Measurements from ENCODE around the gene DENND1C.
"Not testable (repeated sequence)": the region's sequence is repeated elsewhere in the genome, so short reads cannot be mapped to it uniquely, and the experiment has no call there.

The DENND1C gene

GRCh38 chr19:6451583-6452222 lies 29.9 kb downstream of the DENND1C start:
- no peak for DNase-seq

GRCh38 chr19:6450166-6450565 lies 31.4 kb downstream of the DENND1C start:
- no peak for DNase-seq

- no peak for DNase-seq
These were observed 33.5 kb downstream of the DENND1C start for GRCh38 chr19:6448045-6448444.

- no peak for DNase-seq
These were observed 35.1 kb downstream of the DENND1C start for GRCh38 chr19:6446452-6446851.

GRCh38 chr19:6443986-6444385 lies 37.6 kb downstream of the DENND1C start:
- no peak for DNase-seq

- DNase-seq, result no peak
These were observed 39.4 kb downstream of the DENND1C start for GRCh38 chr19:6442087-6442688.

DNA sequence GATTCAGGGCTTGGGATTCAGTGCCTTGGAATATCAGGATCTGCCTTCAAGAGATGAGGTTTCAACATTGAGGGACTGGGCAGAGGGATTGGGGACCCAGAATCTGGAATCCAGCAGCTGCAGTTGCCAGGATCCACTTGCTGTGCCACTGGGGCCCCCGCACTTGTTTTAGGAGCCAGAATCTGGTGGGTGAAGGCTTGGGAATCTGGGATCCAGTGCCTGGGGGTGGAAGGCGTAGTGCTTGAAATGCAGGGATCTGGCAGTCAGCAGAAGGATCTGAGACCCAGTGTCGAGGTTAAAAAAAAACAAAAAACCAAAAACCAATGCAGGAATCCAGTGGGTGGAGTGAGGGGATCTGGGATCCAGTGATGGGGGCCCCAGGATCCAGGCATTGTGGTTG lies 40.7 kb downstream of the DENND1C start:
- DNase-seq, result no peak

- DNase-seq, result no peak
These were observed 41.8 kb downstream of the DENND1C start for GRCh38 chr19:6439743-6440142.

GRCh38 chr19:6433663-6434062 lies 47.9 kb downstream of the DENND1C start, which contains the start of gene SLC25A41:
SLC25A41 (minus strand) TSS chr19:6433763; CDS start chr19:6433693, 70 bp downstream.
- no peak for DNase-seq

DNA sequence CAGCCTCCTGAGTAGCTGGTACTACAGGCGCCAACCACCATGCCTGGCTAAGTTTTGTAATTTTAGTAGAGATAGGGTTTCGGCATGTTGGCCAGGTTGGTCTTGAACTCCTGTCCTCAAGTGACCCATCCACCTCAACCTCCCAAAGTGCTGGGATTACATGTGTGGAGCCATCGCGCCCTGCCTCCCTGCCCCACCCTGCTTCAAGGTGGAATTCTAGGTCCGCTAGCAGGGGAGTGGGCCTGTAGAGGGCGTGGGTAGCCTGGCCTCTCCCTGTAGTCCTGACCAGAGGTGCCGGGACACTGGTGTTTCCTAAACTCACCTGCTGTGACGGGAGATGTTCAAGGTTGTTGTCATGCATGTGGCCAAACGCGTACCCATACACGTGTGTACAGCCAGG lies 48.4 kb downstream of the DENND1C start:
- no peak for DNase-seq

- DNase-seq, result no peak
These were observed 49.7 kb downstream of the DENND1C start for GRCh38 chr19:6431891-6432290.

DNA sequence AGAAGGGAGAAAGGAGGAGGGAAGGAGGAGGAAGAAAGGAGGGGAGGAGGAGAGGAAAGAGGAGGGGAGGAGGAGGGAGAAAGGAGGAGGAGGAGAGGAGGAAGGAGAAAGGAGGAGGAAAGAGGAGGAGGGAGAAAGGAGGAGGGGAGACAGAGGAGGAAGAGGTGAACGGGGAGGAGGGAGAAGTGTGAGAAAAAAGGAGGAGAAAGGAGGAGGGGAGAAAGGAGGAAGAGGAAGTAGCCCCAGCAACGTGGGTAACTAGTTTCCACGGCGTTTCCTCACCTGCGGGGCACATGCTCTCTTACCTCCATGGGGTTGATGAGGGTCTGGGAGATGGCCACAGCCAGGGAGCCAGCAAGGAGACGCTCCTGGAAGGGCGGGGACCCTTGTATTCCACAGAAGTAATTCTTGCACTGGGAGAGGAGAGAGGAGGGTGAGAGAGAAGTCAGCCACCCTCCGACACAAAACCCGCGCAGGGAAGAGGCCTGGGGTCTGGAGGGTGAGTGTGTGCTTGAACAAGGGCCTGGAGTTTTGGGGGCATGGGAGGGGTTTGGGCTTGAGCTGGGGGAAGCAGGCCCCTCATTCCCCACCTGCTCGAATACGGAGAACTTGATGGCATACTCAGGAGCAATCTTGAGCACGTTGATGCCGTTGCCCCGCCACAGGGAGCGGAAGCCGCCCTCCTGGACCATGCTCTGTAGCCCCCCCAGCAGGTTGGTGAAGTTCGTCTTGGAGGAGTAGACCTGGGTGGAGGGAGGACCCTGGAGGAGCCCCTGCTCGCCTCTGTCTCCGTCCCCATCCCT lies 52.0 kb downstream of the DENND1C start:
- no peak for DNase-seq

DNA sequence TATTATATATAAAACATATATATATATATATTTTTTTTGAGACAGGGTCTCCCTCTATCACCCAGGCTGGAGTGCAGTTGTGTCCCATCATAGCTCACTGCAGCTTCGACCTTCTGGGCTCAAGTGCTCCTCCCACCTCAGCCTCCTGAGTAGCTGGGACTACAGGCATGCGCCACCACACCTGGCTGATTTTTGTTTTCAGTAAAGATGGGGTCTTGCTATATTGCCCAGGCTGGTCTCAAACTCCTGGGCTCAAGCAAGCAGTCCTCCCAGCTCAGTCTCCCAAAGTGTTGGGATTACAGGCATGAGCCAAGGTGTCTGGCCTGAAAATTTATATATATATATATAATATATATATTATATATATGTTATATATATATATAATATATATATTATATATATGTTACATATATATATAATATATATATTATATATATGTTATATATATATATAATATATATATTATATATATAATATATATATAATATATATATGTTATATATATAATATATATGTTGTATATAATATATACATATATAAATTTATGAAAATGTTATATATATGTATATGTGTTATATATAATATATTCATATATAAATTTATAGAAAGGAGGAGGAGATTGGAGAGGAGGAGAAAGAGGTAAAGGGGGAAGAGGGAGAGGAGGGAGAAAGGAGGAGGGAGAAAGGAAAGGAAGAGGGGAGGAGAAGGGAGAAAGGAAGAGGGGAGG lies 52.7 kb downstream of the DENND1C start:
- DNase-seq, result not testable (repeated sequence)

DNA sequence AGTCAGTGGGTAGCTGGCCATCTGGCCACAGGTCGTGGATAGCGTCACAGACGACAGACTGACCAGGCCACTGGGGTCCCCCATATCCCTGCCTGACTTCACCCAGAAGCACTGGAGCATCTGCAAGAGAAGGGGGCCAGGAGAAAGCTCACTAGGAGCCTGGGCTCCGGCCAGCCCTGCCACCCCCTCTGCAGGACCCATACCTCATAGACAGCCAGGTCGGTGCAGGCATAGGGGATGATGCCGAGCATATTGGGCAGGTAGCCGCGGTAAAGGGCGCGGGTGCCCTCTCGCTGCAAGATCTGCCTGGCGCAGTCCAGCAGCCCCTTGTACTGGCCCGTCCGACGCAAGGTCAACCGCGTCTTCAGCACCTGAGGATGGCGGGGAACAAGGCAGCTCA lies 54.5 kb downstream of the DENND1C start:
- no peak for DNase-seq

GRCh38 chr19:6425732-6426620 lies 55.6 kb downstream of the DENND1C start:
- DNase-seq, result peak; percentile 51

DNA sequence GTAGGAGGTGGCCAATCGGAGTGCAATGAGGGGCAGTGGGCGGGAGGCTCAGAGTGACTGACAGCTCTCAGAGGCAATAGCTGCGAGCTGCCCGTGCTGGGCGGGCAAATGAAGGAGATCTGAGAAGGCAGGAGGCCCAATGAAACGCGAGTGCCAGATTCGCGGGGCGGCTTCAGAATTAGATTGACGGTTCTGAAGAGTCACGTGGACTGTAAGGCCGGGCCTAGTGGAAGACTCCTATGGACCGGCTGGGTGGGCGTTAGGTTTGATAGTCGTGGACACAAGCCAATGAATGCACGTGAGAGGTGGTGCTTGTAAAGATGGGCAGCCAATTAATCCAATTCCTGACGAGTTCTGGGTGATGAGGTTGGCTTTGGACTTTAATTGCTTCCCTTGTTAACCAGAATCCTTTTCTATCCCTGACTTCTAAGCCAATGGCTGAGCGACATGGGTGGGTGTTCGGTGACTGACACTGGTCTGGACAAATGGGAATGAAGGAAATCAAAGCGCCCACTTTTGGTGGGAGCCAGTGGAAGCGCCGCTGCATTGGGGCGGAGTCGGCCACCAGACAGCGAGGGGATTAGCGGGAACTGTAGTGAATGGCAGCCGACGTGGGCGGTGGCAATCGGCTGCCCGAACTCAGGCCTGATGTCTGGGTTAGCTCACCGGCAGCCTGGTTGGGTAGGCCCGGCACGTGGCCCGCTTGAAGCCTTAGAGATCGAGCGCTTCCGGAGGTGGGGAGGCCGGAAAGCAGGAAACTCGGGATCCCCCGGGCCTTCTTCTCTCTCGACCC lies 56.5 kb downstream of the DENND1C start:
- peak; percentile 100 for DNase-seq

GRCh38 chr19:6424195-6424938 lies 57.2 kb downstream of the DENND1C start, which contains the start of gene KHSRP:
KHSRP (minus strand) TSS chr19:6424811; CDS start chr19:6424701, 110 bp downstream.
- peak; percentile 7 for DNase-seq

DNA sequence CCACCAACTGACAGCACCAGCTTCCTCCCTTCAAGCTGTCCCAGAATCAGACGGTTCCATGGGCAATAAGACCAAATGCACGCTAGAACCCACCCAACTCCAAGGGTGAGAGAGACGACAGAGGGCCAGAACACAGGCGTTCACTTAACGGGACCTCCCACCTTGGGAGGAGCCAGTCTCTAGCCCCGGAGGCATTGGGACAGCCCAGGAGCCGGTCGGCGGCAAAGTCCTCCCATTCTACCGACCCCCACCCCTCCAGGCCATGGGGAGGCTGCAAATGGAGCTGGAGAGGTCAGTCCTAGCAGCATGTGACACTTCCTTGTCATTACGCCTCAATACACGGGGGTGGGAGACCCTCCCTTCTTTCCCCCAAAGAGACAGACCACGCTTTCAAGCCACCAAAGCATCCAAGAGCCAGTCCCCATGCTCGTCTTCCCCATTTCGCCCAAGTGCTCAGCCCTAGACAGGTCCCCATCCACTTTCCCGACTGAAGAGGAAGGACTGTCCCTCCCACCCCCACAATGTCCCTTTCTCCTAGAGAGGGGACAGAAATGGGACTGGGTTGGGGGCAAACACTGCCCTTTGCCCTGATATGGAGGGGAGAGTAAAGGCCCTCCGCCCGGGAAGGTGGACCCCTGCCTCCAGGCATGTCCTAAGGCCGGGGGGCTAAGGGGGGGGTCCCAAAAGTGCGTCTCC lies 57.9 kb downstream of the DENND1C start:
- peak; percentile 75 for DNase-seq

DNA sequence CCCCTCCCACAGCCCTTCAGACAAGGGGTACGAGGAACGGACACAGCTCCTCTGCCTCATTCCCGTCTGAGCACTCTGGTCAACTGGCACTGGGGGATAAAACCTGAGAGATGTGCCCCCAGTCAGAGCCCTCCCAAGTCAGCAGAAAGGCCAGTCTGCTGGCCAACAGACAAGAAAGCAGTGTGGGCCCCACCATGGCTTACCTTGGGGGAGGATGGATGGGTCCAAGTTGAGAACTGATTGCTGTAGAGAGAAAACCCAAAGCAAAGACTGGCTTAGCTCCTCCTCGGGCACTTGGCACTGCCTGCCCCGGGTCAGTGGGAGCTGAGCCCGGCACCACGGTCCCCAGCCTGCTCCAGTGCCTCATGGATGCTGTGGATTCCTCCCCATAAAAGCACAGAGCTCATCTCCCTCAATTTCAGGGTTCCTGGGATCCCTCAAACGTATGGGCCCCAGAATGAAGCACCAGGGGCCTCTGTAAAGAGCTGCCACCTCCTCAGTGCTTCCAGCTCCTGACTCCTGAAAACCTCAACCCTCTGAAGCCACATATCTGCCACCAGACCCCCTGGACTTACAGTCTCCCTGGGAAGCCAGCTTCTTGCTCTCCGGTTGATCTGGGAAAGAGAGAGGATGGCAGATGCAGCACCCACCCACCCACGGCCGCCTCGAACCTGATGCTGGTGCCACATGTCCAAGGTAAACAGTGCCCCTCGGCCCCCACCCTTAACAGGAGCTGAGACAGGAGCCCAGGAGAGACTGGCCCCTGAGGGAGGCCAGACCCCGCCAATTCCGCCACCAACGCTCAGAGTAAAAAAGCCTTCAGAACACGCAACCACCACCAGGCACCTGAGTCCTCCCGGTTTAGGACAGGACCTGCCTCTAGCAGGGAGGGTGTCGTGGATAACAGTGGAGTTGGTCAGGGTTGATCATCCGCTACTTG lies 60.2 kb downstream of the DENND1C start:
- DNase-seq, result no peak
